Measurements from ENCODE around the gene PRDX6. TPM values are rescaled to one million over a fixed set of nuclear protein-coding genes. Genes with fewer than 3 reads are reported as not detected.
"Not testable (repeated sequence)": the region's sequence is repeated elsewhere in the genome, so short reads cannot be mapped to it uniquely, and the experiment has no call there.

Gene PRDX6
- total and polyA plus RNA-seq, 2 donors (not counting 1 experiment from before 2014, with no cell fraction given) = 51.6 to 85.2 TPM

DNA sequence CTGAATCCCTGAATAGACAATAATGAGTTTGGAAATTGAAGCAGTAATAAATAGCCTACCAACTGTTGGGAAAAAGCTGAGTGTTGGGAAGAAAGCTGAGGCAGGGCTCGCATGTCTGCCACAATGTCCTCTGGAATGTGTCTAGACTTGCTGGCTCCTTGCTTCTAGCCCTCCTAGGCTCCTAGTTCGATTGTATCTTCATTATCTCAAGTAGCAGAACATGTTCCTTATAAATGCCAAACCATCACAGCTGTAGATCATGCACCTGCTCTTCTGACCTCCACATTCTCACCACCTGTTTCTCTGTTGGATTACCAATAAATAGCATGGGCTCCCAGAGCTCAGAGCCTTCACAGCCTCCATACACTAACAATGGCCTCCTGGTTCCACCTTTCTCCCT, 12.9 kb upstream of the PRDX6 start:
- not testable (repeated sequence) for H3K27ac Mint-ChIP-seq

DNA sequence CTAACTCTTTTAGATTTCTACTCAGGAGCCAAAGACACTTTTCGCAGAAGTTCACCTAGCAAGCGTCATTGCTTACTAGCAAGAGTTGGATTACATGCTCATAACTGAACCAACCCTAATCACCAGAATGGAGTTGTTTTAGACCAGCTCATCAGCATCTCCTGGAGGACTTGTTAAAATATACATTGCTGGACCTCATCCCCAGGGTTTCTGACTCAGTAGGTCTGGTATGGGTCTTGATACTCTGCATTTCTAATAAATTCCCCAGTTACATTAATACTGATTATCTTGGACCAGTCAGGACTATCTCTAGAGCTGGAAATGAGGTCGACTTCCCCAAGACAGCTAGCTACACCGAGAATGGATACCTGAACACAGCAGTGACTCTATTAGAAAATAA, 9.7 kb upstream of the PRDX6 start:
- intact Hi-C loops (cut with micrococcal nuclease) = no loop called here
- H3K4me2 ChIP-seq (replicated peaks; ENCODE audit: low read depth, low read length, poor library complexity, severe bottlenecking) = no peak overlapping the region
- Mint-ChIP-seq H3K4me1 (peaks cover 10% of the 10 kb centered on the region), H3K27ac (no peak overlapping the region), H3K27me3 (no peaks in the 10 kb centered on the region), H3K9me3 (ENCODE audit: insufficient read depth) (peaks cover 17% of the 10 kb centered on the region), H3K4me3 (no peak overlapping the region)
- WGBS (ENCODE audit: insufficient coverage) = 100% methylated on average over 2 of the region's 4 CpGs
- H3K9ac ChIP-seq (ENCODE audit: low read length) = no peak overlapping the region
- H3K79me2 ChIP-seq (ENCODE audit: control insufficient read depth, insufficient read depth, low read length) = peaks cover 21% of the 10 kb centered on the region
- ChIA-PET CTCF (interaction anchor here (1.0 to 1.2 kb wide), 2 partner anchors 9 to 37 kb away, joined by 3 read pairs; no protein-coding TSS in a partner anchor), POLR2A (no interaction called here)
- H3K4me3 ChIP-seq (ENCODE audit: control extremely low read depth in 1 of 5, extremely low read depth in 1 of 5, insufficient read depth in 1 of 5, low read depth in 2 of 5, low read length in 4 of 5) = no peak overlapping the region
- H3K36me3 ChIP-seq (replicated peaks in 1 of 2; ENCODE audit: control extremely low read depth in 1 of 2, control insufficient read depth in 1 of 2, extremely low read depth in 1 of 2, insufficient read depth in 2 of 2, low read length in 1 of 2) = no peaks in the 10 kb centered on the region
- TF ChIP-seq, protein P1, sequence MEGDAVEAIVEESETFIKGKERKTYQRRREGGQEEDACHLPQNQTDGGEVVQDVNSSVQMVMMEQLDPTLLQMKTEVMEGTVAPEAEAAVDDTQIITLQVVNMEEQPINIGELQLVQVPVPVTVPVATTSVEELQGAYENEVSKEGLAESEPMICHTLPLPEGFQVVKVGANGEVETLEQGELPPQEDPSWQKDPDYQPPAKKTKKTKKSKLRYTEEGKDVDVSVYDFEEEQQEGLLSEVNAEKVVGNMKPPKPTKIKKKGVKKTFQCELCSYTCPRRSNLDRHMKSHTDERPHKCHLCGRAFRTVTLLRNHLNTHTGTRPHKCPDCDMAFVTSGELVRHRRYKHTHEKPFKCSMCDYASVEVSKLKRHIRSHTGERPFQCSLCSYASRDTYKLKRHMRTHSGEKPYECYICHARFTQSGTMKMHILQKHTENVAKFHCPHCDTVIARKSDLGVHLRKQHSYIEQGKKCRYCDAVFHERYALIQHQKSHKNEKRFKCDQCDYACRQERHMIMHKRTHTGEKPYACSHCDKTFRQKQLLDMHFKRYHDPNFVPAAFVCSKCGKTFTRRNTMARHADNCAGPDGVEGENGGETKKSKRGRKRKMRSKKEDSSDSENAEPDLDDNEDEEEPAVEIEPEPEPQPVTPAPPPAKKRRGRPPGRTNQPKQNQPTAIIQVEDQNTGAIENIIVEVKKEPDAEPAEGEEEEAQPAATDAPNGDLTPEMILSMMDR (IDR thresholded peaks at IDR 0.05) = no peak
- no peak for TF ChIP-seq EZH2 (IDR thresholded peaks at IDR 0.05; ENCODE audit: borderline replicate concordance, insufficient read depth, low read depth, low read length, poor library complexity, severe bottlenecking)
- DNase-seq = no peak
- H4K20me1 ChIP-seq (ENCODE audit: control insufficient read depth, insufficient read depth, low read length, poor library complexity, severe bottlenecking) = no peaks in the 10 kb centered on the region
- no peaks in the 10 kb centered on the region for H3K27me3 ChIP-seq (replicated peaks in 1 of 4; ENCODE audit: control extremely low read depth in 1 of 4, control insufficient read depth in 3 of 4, insufficient read depth in 4 of 4, low read length in 3 of 4)
- no peak overlapping the region for H2AFZ ChIP-seq (ENCODE audit: insufficient read depth, low read depth, low read length, poor library complexity, severe bottlenecking)
- no peak overlapping the region for H3K27ac ChIP-seq (ENCODE audit: low read length in 2 of 2)
- no peak for ATAC-seq (ENCODE audit: low read depth)
- peaks cover 5 to 14% (median 12%) of the 10 kb centered on the region in 3 donors for H3K9me3 ChIP-seq (ENCODE audit: control extremely low read depth in 1 of 3, control insufficient read depth in 2 of 3, insufficient read depth in 1 of 3, low read length in 2 of 3)
- H3K4me1 ChIP-seq (ENCODE audit: control insufficient read depth in 2 of 2, insufficient read depth in 2 of 2, low read length in 2 of 2) = no peaks in the 10 kb centered on the region

More for the DNA sequence above, 12.9 kb upstream of the PRDX6 start:
- H2AFZ ChIP-seq (ENCODE audit: insufficient read depth, low read depth, low read length, poor library complexity, severe bottlenecking); ATAC-seq (ENCODE audit: low read depth); H3K9ac ChIP-seq (ENCODE audit: low read length); H3K4me2 ChIP-seq (replicated peaks; ENCODE audit: low read depth, low read length, poor library complexity, severe bottlenecking); DNase-seq; H3K27me3 ChIP-seq (replicated peaks in 1 of 4; ENCODE audit: control extremely low read depth in 1 of 4, control insufficient read depth in 3 of 4, insufficient read depth in 4 of 4, low read length in 3 of 4); H3K27me3 Mint-ChIP-seq; H3K4me1 ChIP-seq (ENCODE audit: control insufficient read depth in 2 of 2, insufficient read depth in 2 of 2, low read length in 2 of 2); POLR2A ChIA-PET; H4K20me1 ChIP-seq (ENCODE audit: control insufficient read depth, insufficient read depth, low read length, poor library complexity, severe bottlenecking); H3K4me3 Mint-ChIP-seq; intact Hi-C loops (cut with micrococcal nuclease); H3K27ac ChIP-seq (ENCODE audit: low read length in 2 of 2); H3K4me3 ChIP-seq (ENCODE audit: control extremely low read depth in 1 of 5, extremely low read depth in 1 of 5, insufficient read depth in 1 of 5, low read depth in 2 of 5, low read length in 4 of 5); H3K9me3 ChIP-seq (ENCODE audit: control extremely low read depth in 1 of 3, control insufficient read depth in 2 of 3, insufficient read depth in 1 of 3, low read length in 2 of 3): not testable (repeated sequence)
- CTCF ChIA-PET = interaction anchor here (2.3 kb wide), 1 partner anchor 35 kb away, joined by 7 read pairs; no protein-coding TSS in a partner anchor
- Histone ChIP-seq H3K79me2 (ENCODE audit: control insufficient read depth, insufficient read depth, low read length) (peaks cover 21% of the 10 kb centered on the region), H3K36me3 (replicated peaks in 1 of 2; ENCODE audit: control extremely low read depth in 1 of 2, control insufficient read depth in 1 of 2, extremely low read depth in 1 of 2, insufficient read depth in 2 of 2, low read length in 1 of 2) (peaks cover 6 to 22% of the 10 kb centered on the region in 2 experiments)
- H3K4me1 Mint-ChIP-seq = peaks cover 10% of the 10 kb centered on the region
- peaks cover 12% of the 10 kb centered on the region for H3K9me3 Mint-ChIP-seq (ENCODE audit: insufficient read depth)
- WGBS (ENCODE audit: insufficient coverage) = 95% methylated on average over 2 of the region's 2 CpGs
